ENCODE results near the gene PLEKHH1.
"Not testable (repeated sequence)": the region's sequence is repeated elsewhere in the genome, so short reads cannot be mapped to it uniquely, and the experiment has no call there.

Gene PLEKHH1

DNA sequence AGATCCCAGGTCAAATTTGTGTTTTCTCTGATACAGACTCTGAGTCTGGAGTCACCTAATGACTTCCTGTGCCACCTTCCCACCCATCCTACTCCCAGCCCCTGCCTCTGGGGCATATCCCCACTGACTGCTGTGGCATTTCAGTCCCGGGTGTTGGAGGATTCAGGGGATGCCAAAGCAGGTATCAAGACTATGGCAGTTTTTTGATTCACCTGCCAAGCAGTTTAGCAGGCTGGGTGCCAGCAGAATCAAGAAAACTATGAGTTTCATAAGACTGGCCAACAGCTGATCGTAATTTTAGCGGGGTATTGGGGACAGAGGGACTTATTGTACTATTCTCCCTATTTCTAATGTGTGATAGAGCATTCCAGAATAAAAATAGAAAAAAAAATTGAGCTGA is 4.6 kb downstream of the PLEKHH1 start:
- DNase-seq = no peak

DNA sequence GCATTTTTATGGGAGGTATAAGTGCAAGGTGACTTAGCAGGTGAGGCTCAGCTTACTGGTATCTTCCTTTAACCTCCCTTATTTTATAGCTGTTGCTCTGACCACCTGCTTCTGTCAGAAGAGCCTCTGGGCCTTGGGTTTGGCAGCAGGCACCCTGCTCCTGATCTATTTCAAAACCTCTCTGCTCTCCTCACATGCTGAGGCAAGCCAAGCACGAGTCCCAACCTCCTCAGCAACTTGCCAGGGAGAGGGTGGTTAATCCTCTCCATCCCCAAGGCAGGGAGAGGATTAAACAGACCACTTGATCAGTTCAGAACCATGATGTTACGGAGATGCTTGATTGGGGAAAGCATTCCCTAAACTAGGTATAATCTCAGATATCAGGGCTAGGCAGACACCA is 5.4 kb downstream of the PLEKHH1 start:
- DNase-seq = peak; percentile 78

DNA sequence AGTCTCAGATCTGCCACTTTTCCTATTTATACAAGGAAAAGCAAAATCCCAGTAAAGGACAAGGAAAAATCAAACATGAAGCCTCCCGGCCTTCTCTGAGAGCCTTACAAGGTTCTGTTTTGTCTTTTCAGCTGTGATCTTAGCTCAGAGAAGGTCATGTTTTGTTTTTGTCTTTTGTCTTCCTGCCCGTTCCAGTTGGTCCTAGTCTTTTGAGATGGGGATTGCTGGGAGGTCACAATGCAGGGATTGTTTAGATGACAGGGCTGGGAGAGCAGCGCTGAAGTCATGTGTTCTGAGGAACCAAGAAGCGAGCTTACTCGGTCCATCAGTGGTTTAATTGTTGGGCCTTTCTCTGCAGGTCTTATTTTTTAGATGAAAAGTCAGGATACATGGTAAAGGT is 6.0 kb downstream of the PLEKHH1 start:
- DNase-seq = no peak

DNA sequence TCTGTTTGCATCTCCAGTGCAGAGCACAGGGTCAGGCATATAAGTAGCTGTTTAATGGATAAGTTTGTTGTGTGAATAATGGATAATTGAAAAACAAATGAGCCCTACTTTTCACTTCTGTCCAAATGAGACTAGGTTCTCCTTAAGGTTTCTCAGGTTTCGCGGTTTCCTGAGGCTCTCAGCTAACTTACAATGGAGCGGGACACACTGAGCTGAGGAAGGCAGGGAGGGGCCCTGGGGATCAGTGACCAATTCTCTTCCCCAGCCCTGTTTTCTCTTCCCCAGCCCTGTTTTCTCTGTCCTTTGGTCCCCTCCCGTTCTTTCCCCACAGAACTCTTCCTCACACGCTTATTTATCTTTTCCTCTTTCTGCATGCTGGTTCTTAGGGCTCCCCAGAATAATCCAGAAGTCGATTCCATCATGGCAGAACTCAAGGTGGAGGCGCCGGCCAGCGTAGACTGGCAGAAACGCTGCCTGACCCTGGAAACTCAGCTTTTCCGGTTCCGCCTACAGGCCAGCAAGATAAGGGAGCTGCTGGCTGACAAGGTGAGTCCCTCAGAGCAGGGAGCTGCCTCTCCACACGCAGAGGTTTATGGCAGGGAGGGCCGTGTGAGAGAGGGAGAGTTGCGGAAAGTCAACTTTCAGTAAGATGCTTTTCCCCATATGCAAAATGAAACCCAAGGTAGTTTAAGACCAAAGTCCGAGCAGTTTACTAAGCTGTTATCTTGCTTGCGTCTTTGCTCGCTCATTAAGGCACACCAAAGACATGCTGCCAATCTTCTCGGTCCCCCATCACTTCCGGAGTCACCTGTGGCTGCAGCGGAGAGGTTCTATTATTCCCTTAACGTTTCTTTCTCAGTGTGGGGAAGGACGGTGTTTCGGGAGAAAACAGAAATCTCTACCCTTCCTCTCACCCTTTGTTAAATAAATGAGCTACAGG is 8.6 kb downstream of the PLEKHH1 start:
- DNase-seq = no peak

DNA sequence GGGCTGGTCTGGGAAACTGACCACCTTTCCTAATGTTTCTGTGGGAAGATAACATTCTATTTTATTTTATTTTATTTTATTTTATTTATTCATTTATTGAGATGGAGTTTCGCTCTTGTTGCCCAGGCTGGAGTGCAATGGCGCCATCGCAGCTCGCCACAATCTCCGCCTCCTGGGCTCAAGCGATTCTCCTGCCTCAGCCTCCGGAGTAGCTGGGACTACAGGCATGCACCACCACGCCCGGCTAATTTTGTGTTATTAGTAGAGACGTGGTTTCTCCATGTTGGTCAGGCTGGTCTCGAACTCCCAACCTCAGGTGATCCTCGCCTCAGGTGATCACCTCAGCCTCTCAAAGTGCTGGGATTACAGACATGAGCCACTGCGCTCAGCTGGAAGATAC is 9.5 kb downstream of the PLEKHH1 start:
- DNase-seq = not testable (repeated sequence)

DNA sequence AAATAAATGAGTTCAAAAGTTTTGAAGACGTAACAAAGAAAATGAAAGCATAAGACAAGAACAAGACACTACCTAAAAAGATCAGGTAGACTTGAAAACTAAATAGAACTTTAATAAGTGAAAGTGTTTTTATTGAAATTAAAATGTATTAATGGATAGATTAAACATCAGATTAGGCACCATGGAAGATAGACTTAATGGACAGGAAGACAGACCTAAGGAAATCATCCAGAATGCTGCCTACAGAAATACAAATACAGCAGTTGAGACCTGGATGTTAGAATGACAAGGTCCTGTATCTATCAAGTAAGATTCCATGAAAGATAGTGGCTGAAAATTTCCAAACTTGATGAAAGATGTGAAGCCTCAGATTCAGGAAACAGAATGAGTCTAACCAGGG is 11.5 kb downstream of the PLEKHH1 start:
- no peak for DNase-seq

DNA sequence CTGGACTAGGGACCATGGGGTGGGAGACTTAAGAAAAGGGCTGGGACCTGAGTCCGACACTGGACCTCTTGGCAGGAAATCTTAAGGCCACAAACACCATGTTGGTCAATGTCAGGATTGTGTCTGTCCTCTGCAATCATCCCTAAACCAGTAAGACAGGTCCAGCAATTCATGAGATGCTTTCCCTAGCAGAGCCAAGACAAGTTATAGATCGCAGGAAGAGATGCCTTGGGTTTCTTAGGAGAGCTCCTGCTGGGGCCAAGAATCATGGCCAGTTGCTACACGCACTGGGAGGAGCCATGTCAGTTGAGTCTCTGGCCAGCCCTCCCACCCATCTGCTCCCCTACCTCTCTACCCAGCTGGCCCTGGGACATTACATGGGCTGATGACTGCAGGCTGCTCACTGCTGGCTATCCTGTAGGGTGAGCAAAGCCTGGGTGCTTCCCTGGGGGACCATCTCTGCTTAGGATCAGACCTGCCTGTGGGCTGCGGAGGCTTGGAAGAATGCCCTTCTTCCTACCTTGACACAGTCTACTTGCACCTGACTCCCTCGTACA is 14.2 kb downstream of the PLEKHH1 start:
- DNase-seq = peak; percentile 72

DNA sequence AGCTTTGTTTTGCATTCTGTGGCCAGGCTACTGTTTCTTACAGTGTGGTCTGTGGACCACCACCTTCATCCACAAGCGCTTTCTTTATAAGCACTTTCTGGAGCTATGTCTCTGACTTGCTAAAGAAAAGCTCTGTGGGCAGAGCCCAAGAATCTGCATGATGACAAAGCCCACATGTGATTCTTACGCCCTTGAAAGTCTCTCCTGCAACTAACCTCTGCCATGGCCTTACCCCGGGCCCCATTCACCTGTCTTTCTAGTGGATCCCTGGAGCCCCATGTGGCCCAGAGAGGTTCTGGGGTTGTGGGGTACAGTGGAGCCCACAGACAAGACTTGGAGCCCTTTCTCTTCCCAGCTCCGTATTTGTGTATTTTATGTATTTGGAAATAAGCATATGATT is 16.6 kb downstream of the PLEKHH1 start:
- no peak for DNase-seq

DNA sequence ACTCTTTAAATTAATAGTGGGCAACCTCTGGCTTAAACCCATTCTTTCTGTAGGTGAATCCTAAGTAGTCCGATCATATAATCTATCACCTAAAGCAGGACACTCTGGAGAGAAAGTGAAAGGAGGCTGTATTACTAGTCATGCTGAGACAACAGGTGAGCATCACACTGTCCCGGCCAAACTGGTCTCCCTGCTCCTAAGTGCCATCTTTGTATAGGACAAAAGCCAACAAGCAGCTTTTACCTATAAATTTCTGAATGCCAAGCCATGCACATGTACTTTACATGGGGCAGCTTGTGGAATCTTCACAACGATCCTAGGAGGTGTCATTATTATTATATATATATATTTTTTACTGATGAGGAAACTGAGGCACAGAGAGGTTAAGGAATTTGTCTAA is 18.0 kb downstream of the PLEKHH1 start:
- DNase-seq = no peak

DNA sequence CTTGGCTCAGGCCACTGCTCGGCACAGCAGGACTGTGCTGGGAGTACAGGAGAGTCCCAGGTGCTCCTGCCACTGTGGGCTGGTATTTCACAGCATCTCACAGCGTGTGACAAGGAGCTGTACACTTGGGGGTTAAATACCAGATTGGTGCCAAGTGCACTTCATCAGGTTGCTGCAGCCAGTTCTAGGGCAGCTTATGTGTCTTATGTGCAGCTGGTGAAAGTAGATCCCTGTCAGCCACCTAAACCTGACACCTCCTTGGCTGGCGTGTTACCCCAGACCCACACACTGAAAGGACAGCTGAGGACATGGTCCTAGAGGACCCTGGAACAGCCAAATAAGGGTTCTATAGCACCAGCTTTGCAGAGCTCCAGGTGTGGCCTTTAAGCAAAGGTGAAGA is 18.9 kb downstream of the PLEKHH1 start:
- DNase-seq = no peak

DNA sequence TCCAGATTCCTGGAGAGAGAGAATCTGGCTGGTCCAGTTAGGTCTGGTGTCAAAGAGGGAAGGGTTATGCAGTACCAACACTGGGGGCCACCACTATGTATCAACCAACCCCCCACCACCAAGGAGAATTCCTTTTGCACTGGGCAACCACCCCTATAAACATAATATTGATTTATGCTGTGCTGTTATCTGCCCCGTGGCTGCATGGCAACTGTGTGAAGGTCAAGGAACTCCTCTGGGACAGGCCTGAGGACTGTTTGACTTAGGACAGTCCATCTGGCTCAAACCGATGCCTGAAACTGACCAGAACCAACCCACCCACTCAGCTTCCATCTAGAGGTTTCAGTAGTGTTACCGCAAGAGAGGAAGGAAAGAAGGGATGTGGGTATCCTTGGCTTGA is 20.5 kb downstream of the PLEKHH1 start:
- no peak for DNase-seq

DNA sequence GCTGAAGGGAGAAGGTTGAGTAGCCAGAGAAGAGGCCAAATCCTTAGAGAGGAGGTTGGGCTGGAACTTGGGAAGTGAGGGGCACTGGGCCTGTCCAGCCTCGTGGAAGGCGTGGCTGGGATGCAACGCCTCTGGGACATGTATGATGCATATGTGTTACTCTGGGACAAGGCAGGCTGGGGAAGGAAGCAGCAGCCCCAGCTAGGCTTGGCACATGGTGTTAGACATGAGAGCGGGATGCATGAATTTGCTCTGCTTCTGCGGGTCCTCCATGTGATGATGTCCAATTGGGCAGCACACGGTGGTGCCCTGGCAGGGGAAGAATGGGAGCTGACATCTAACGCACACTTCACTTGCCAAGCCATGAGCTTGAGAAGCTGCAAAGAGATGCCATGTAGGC is 21.3 kb downstream of the PLEKHH1 start:
- DNase-seq = no peak

DNA sequence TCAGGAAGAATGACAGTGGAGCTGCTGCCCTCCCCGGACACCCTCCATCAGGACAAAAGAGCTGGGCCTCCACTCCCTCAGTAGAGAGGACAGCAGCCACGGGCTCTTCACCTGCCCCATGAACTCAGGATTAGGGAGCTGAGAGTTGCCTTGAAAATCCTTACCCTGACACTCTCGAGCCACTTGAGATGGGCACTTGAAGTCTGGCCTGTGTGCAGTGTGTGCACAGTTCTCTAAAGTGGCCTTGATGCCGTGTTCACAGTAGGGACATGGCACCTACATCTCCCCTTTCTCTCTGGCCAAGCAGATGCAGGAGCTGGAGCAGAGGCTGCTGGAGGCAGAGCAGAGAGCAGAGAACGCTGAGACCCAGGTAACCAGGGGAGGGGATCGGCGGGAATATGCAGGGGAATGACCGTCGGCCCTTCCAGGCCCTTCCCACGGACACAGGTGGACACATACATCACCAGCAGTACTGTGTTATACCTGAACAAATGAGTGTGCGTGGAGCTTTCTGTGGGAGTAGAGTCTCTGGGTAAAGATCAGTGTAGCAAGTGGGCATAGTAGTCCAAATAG is 22.5 kb downstream of the PLEKHH1 start:
- no peak for DNase-seq

DNA sequence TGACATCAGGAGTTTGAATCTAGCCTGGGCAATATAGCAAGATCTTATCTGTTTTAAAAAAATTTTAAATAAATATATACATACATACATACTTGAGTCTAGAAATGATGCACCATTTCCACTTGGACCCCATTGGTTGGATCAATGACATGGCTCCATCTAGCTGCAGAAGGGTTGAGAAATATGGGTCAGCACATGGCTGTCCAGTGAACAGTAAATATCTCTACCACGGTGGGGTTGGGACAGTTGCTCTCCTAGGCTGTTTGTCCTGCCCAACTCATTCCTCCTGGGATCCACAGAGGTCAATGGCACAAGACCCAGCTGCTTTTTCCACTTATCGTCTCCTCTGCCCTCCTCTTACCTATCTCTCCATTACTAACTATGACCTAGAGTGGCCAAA is 23.6 kb downstream of the PLEKHH1 start:
- no peak for DNase-seq

DNA sequence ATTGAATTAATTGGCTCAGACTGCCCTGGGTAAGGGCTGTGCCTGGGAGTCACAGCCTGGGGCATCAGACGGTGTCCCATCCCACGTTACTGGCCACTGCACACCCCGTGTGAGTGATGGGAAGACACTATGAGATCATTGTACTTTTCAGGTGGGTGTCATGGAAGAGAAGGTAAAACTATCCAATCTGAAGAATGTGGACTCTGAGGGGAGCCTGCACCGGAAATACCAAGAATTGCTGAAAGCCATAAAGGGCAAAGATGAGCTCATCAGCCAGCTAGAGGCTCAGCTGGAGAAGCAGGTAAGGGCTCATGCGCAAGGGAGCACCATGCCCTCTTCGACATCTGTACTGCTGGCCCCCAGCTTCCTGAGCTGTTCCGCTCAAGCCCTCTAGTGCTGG is 24.0 kb downstream of the PLEKHH1 start:
- DNase-seq = no peak

DNA sequence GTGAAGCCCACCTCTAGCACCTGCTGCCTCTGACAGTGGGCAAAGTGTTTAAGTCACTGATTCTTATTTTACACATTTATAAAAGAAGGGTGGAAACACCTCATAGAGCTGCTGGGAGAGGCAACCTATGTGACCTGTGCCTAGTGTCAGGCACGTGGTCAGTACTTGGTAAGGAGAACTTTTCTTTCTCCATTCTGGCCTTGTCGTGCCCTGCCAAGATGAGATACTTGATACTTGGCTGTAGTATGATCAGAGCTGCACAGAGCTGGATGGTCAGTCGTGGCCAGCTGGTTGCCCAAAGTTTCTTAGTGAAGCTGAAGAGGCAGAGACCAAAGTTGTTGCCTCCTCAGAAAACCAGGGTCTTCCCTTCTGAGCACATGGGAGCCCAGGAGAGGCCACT is 24.6 kb downstream of the PLEKHH1 start:
- no peak for DNase-seq

DNA sequence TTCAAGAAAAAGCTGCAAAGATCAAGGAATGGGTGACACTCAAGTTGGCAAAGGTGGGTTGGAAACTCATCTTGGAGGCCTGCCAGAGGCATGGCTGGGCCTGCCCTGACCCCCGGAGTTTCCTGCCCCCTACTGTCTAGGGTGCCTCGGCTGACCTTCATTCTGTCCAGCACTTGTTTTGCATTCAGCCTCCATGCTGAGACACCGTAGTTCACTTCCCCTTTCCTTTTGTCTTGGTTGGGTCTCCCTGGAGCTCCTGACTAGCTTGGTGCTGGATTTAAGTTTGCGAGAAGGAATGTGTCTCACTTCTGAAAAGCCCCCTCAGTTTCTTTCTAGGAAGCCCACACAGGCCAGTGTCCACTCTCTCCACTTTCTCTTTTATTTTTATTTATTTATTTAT is 26.5 kb downstream of the PLEKHH1 start:
- no peak for DNase-seq

DNA sequence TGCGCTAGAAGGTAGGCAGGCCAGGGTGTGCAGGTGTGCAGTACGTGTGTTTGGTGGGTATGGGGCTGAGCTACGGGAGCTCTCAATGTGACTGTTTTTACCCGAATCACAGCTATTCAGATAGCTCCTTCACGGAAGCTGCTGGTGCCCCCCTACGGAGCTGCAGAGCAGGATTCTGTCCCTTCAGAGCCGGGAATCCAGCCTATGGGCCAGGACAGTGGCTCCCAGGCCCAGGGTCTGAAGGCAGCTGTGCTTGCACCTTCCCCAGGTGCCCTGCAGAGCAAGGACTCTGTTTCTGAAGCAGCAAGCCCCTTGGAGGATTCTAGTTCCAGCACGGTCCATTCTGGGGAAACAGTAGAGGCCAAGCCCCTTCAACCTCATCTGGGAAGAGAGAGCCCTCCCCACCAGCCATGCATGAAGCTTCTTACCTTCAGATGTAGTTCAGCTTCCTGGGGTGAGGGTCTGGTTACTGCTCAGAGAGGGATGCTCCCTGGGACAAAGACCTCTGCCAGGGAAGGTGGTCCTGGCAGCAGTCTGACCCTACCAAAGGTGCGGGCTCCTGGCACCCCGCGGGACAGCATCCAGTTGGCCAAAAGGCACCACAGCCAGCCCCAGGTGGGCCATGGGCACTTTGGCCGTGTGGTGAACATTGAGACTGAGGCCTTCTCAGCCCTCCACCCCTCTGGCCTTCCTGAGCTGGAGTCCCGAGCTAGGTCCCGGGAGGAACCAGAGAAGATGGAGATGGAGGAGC is 29.1 kb downstream of the PLEKHH1 start:
- DNase-seq = no peak

DNA sequence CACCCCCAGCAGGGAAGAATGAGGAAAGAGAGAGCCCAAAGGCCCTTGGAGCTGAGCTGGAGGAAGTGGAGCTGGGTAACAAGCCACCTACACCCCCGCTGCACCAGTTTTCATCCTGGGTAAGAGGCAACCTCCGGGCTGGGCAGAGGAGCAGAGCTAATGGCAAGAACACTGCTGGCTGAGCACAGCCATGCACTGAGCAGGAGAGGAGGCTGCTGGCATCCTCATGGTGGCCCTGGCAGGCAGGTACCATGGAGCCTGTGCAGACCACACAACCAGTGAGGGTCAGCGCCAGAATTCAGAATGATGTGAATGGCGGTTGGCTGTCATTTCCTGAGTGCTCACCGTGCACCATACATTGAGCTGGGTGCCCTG is 29.7 kb downstream of the PLEKHH1 start:
- DNase-seq = no peak

DNA sequence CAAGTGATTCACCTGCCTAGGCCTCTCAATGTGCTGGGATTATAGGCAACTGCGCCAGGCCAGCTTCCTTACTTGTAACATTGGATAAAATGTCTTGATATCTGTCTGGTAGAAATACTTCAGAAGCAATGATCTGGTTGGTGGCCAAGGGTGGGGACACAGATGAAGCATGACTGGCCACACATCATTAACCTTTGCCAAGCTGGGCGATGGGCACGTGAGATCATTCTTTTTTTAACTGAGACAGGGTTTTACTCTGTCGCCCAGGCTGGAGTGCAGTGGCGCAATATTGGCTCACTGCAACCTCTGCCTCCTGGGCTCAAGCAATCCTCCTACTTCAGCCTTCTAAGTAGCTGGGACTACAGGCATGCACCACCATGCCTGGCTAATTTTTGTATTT is 31.1 kb downstream of the PLEKHH1 start:
- no peak for DNase-seq

DNA sequence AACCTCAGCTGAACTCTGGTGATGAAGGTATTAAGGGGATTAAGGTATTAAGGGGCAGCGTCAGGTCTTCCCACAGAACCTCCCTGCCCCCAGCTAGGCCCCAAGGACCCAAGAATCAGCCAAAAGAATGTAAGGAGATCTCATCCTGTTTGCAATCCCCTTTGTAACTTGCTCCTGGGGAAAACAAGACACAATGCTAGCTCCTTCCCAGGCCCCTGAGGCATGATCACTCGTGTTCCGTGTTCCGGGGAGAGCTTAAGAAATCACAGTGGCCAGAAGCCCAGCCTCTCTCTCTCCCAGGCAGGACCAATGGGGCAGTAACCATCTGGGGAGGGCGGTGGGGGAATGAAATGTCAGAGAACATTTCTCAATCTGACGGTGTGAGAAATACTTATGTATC is 33.8 kb downstream of the PLEKHH1 start:
- peak; percentile 95 for DNase-seq

DNA sequence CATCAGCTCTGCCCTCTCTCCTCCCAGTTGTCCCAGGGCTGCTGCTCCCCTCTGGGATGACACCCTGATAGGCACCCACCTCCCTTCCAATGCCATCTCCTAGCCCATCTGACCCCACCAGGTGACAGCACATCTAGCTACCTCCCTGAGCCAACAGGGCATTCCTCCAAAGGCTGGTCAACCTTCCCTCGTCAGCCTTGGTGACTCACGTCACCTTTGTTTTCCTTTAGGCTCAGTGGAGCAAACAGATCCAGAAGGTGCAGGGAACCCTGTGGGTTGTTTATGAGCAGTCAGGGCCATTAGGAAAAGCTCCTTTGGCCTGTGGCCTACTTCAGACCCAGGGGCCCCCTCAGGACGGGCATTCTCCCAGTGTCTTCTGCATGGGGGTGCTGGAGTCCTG is 34.6 kb downstream of the PLEKHH1 start:
- peak; percentile 24 for DNase-seq

DNA sequence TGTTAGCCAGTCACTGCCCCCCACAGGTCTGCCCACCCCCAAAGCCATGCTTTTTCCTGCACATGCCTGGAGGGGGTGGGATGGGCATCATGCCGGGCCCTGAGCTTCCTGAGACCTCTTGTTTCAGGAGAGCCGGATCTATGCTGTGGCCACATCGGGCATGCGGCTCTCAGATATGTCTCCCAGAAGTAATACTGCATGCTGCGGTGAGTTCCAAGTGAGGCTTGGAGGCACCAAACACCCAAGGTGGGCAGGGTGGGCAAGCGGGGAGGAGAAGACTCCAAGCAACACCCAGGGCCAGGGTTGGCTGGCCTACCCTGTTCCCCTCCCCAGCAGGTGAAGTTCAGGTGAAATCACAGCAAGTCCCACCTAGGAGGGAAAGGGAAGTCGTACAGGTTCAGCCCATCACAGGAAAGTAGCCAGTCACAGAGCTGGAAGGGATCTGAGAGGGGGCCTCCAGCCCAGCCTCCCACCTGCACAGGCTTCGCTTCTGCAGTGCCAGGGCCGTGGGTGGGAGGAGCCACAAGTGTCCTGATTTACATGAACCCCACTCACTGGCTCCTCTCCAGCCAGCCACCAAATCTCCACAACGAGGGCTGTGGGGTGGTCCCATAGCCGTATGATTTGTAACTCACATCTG is 36.0 kb downstream of the PLEKHH1 start:
- peak; percentile 89 for DNase-seq

Measured in NCI-H82 (cell line).